HG02610 (cell line): ENCODE data around the gene OAS2.
"Not testable (repeated sequence)": the region's sequence is repeated elsewhere in the genome, so short reads cannot be mapped to it uniquely, and the experiment has no call there.

Experiments used
- ATAC-seq: cut with Tn5 transposase; IDR thresholded peaks from one replicate; pipeline ENCODE4 v1.9.1; 2021; ENCODE audit warnings: mild to moderate bottlenecking, moderate library complexity; ENCODE audit not compliant: unreplicated experiment

Gene OAS2

GRCh38 chr12:112947761-112948160 lies 30.6 kb upstream of the OAS2 start:
- no peak for ATAC-seq

GRCh38 chr12:112948806-112949205 lies 29.5 kb upstream of the OAS2 start:
- no peak for ATAC-seq

- ATAC-seq, result no peak
Measured at GRCh38 chr12:112950701-112951100, 27.6 kb upstream of the OAS2 start.

DNA sequence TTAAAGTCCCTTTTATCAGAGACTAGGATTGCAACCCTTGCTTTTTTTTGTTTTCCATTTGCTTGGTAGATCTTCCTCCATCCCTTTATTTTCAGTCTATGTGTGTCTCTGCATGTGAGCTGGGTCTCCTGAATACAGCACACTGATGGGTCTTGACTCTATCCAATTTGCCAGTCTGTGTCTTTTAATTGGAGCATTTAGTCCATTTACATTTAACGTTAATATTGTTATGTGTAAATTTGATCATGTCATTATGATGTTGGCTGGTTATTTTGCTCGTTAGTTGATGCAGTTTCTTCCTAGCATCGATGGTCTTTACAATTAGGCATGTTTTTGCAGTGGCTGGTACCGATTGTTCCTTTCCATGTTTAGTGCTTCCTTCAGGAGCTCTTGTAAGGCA lies 21.2 kb upstream of the OAS2 start:
- ATAC-seq, result not testable (repeated sequence)

- no peak for ATAC-seq
Measured at GRCh38 chr12:112961074-112961473, 17.2 kb upstream of the OAS2 start.

DNA sequence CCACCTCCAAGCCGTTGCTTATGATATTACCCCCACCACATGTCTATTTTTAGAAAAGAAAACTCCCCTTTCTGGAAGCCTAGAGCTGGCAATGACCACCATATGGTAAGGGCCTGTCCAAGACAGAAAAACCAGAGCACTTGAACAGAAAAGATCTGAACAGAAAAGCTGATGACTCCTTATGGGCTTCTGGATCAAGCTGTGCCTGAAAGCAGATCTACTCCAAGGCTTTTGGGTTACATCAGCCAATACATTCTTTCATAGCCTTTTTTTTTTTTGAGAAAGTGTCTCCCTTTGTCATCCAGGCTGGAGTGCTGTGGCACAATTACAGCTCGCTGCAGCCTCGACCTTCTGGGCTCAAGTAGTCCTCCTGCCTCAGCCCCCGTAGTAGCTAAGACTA lies 16.8 kb upstream of the OAS2 start:
- no peak for ATAC-seq

DNA sequence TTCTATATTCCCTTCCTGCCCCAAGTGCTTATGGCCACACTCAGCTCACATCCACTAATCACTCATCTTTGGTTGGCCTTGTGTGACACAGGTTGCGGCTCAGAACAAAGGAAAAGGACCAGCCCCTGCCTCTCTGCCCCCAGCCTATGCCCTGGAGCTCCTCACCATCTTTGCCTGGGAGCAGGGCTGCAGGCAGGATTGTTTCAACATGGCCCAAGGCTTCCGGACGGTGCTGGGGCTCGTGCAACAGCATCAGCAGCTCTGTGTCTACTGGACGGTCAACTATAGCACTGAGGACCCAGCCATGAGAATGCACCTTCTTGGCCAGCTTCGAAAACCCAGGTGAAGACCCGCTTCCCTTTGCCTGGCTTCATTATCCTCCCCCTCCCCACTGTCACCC lies 15.8 kb upstream of the OAS2 start:
- ATAC-seq, result no peak

- no peak for ATAC-seq
Measured at GRCh38 chr12:112963227-112963861, 15.0 kb upstream of the OAS2 start.

DNA sequence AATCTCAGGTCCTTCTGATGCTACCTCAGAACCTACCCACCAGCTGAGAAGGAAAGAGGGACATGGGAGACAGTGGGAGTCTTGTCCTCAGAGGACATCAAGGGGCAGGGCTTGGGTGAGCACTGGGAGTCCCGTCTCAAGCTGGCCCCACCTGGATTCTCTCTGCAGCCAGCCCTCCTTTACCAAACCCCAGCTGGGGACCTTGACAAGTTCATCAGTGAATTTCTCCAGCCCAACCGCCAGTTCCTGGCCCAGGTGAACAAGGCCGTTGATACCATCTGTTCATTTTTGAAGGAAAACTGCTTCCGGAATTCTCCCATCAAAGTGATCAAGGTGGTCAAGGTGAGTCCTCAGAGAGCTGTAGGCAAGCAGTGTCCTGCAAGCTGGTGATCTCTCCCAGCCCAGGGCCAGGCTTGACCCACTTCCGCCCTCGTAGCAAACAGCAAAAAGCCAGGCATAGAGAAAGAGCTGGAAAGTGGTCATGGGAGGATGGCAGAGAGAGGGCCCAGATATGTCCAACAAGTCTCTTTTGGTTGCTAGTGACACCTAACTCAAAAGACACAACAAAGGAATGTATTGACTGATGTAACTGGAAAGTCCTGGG lies 14.2 kb upstream of the OAS2 start:
- no peak for ATAC-seq

DNA sequence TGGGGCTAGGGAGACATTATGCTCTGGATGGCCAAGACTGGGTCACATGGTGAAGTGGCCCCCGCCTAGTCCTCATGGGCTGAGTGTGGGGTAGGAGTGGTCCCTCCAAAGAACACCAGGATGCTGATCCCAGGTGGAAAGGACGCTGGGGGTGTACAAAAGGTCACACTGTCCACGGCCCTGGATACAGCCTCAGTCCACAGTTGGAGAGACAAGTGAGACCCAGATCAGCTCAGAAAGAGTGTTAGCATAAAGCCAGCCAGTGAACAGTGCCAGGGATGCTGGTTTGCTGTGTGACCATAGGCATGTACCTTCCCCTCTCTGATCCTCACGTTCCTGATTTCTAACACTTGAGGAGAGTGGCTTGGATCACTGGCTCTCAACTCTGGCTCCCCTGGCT lies 13.4 kb upstream of the OAS2 start:
- ATAC-seq, result no peak

- no peak for ATAC-seq
Measured at GRCh38 chr12:112965643-112966042, 12.7 kb upstream of the OAS2 start.

- no peak for ATAC-seq
Measured at GRCh38 chr12:112967306-112967705, 11.0 kb upstream of the OAS2 start.

DNA sequence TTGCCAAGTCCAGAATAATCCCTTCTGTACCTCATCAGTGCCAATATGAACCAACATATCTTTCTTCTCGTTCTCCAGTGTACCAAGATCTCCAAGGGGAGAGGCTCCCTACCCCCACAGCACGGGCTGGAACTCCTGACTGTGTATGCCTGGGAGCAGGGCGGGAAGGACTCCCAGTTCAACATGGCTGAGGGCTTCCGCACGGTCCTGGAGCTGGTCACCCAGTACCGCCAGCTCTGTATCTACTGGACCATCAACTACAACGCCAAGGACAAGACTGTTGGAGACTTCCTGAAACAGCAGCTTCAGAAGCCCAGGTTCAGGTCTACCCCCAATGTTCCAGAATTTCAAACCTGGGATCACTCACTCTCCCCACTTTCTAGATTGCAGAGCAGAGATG lies 10.5 kb upstream of the OAS2 start:
- ATAC-seq, result no peak

- ATAC-seq, result no peak
Measured at GRCh38 chr12:112969547-112970306, 8.6 kb upstream of the OAS2 start.

DNA sequence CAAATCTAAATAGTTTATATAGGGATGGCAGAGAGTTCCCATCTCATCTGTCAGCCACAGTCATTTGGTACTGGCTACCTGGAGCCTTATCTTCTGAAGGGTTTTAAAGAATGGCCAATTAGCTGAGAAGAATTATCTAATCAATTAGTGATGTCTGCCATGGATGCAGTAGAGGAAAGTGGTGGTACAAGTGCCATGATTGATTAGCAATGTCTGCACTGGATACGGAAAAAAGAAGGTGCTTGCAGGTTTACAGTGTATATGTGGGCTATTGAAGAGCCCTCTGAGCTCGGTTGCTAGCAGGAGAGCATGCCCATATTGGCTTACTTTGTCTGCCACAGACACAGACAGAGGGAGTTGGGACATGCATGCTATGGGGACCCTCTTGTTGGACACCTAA lies 7.9 kb upstream of the OAS2 start:
- ATAC-seq, result no peak

DNA sequence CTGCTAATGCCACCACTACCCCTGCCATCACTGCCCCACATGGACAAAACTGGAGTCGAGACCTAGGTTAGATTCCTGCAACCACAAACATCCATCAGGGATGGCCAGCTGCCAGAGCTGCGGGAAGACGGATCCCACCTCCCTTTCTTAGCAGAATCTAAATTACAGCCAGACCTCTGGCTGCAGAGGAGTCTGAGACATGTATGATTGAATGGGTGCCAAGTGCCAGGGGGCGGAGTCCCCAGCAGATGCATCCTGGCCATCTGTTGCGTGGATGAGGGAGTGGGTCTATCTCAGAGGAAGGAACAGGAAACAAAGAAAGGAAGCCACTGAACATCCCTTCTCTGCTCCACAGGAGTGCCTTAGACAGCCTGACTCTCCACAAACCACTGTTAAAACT lies 7.1 kb upstream of the OAS2 start:
- no peak for ATAC-seq

DNA sequence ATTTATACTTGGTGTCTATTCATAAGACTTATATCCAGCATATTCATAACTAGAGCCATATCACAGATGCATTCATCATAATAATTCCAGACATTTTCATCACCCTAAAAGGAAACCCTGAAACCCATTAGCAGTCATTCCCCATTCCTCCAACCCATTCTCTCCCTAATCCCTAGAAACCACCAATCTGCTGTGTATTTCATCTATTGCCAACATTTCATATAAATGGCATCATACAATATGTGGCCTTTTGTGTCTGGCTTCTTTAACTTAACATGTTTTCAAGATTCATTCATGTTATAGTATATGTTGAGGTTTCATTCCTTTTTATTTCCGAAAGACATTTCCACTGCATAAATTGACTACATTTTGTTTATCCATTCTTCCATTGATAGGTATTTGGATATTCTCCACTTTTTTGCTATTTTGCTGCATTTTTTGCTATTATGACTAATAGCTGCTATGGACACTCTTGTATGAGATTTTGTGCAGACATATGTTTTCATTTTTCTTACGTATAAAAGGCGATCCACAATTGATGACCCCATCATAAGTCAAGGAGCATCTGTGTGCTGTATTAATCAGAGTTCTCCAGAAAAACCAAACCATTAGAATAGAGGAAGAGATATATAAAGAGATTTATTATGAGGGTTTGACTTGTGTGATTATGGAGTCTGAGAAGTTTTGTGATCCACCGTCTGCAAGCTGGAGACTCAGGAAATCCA lies 5.1 kb upstream of the OAS2 start:
- ATAC-seq, result no peak

DNA sequence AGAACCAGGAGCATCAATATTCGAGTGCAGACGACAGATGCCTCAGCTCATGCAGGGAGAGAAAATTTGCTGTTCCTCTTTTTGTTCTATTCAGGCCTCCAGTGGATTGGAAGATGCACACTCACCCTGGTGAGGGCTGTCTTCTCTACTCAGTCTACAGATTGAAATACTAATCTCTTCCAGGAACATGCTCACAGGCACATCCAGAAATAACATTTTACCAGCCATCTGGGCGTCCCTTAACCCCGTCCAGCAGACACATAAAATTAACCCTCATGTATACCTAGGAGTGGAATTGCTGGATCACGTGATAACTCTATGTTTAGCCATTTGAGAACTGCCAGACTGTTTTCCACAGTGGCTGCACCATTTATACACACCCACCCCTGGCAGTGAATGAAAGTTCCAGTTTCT lies 4.5 kb upstream of the OAS2 start:
- ATAC-seq, result no peak

GRCh38 chr12:112974904-112975303 lies 3.4 kb upstream of the OAS2 start:
- ATAC-seq, result no peak

GRCh38 chr12:112977139-112977538 lies 1.2 kb upstream of the OAS2 start:
- no peak for ATAC-seq

DNA sequence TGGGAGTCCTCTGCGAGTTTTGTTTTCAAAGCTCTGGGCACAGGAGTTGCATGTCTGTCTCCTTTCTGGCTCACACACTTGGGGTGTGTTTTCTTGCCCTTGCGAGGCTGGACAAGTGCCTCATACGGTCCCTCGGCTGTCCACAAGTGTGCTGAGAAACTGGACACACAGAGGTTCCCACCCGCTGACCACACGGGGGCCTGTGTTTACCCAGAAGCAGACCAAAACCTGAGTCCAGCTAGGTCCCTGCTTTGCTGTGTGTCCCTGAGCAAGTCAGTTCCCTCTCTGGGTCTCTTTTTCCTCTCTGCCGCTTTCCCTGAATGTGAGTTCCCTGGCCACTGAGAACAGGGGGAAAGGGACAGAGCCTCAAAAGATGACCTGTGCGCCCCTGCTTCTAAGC lies 678 bp upstream of the OAS2 start:
- no peak for ATAC-seq
